GM12891 (cell line): ENCODE measurements around the gene TMEM131.
A peak's percentile ranks its signal among the peaks of the same experiment; 100 is the strongest.
"Not testable (repeated sequence)": the region's sequence is repeated elsewhere in the genome, so short reads cannot be mapped to it uniquely, and the experiment has no call there.

Source experiments
- DNase-seq: peaks from one replicate; pipeline ENCODE4 v3.0.0; 2011; ENCODE audit warnings: low spot score; ENCODE audit not compliant: insufficient read length
- FAIRE-seq: peaks from 2 replicates; lab custom pipeline; 2011; peaks lifted over from hg19 to GRCh38; lab: Jason Lieb, UNC
- PAX5 ChIP-seq: IDR thresholded peaks from 2 replicates; pipeline ENCODE4 v1.6.1; 2011; ENCODE audit warnings: low read length, moderate library complexity, mild to moderate bottlenecking; ENCODE audit not compliant: insufficient read depth, severe bottlenecking
- POLR2A ChIP-seq: IDR thresholded peaks from 2 replicates; pipeline ENCODE4 v1.6.1; 2011; ENCODE audit warnings: low read depth, low read length, control low read depth
- POLR2AphosphoS5 ChIP-seq: IDR thresholded peaks from 2 replicates; pipeline ENCODE4 v1.6.1; 2011; ENCODE audit warnings: low read depth, low read length, control low read depth
- POU2F2 ChIP-seq: IDR thresholded peaks from 2 replicates; pipeline ENCODE4 v1.6.1; 2011; ENCODE audit warnings: low read depth, mild to moderate bottlenecking, control low read depth, low read length, moderate library complexity
- SPI1 ChIP-seq: IDR thresholded peaks from 2 replicates; pipeline ENCODE4 v1.6.1; 2011; ENCODE audit warnings: low read depth, low read length, control low read depth
- TAF1 ChIP-seq: IDR thresholded peaks from 2 replicates; pipeline ENCODE4 v1.6.1; 2011; ENCODE audit warnings: low read depth, low read length, control low read depth

Gene TMEM131

DNA sequence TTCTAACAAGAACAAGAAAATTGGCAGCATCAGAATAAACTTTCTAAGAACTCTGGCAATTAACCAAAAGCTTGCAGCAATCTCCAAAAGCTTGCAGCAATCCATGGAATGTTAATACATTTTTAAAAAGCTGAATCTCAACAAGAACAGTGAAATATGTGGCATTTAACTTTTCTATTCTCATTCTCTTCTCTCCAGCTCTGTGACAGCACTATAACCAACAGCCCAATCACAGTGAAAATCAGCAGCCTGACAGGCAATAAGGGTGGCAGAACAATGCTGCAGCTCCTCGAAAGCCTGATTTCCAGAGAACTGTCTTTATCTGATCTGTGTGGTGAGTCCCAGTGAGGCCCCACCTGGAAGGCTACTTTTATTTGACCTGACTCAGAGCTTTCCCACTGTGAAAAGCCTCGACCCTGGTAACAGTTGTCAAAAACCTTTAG, 60.0 kb downstream of the TMEM131 start:
- DNase-seq: no peak
- FAIRE-seq: no peak
- TF ChIP-seq SPI1 (no peak), POLR2AphosphoS5 (no peak), TAF1 (no peak), POLR2A (no peak), POU2F2 (no peak), PAX5 (no peak)

DNA sequence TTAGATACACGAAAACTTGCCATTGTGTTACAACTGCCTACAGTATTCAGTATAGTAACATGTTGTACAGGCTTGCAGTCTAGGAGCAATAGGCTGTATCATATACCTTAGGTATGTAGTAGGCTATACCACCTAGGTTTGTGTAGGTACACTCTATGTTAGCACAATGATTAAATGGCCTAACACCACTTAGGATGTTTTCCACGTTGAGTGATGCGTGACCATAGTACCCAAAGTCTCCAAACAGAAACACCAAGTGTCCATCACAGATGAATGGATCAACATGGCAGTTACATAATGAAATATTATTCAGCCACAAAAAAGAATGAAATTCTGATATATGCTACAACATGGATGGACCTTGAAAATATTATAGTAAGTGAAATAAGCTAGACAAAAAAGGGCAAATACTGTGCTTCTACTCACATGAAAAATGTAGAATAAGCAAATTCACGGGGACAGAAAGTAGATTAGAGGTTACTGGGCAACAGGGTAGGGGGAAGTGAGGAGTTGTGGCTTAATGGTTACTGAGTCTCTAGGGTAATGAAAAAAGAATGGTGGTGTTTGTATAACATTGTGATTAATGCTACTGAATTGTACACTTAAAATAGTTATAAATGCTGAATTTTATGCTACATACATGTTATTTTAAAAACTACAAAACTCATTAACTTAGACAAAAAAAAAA, 62.6 kb downstream of the TMEM131 start:
- FAIRE-seq (peak; percentile 84), DNase-seq (no peak)
- no peak for TF ChIP-seq POU2F2
- TF ChIP-seq TAF1: no peak
- TF ChIP-seq SPI1: peak; percentile 89
- no peak for TF ChIP-seq PAX5
- TF ChIP-seq POLR2AphosphoS5: no peak
- no peak for TF ChIP-seq POLR2A

DNA sequence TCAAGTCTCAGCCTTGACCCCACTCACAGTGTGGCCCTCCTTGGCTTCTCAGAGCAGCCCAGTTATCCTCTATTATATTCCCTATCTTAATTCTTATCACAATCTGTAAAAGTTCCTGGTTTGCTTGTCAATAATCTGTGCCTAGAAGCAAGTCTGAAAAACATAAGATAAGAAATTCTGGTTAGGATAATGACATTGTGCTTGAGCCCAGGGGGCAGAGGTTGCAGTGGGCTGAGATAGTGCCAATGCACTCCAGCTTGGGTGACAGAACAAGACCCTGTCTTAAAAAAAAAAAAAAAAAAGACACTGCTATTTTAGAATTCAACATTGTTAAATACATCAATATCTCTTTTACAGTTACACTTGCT, 63.9 kb downstream of the TMEM131 start:
- TF ChIP-seq POLR2A (no peak), POLR2AphosphoS5 (no peak), PAX5 (no peak)
- no peak for FAIRE-seq

DNA sequence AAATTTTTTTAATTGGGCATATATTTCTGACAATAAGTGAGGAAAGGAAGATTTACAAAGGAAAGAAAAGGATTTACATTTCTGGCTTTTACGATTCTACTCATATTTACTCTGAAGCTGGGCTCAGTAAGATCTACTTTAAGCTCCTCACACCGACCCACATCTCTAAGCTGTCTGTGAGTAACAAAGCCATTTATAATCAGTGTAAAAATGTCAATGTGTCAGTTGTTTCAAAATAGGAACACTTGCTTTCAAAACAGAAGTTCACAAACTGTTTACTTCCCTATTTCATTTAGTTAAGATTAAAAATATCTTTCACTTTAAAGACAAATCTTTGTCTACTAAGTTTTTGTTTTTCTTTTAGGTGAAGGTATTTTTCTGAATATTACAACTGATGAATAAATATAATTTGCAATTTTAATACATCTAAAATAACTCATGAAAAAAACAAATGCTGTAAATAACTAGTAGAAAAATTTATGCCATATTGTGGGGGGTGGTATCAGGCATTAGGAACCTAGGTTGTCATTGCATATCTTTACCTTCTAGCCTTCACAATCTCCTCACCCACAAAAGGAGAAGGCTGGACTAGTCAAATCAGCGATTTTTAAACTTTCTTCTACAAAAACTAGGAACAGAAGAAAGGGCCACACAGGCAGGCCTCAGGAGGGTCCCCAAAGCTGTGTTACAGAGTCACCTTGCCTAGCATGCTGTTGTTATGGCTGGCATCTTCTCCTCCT, 64.5 kb downstream of the TMEM131 start:
- no peak for FAIRE-seq
- DNase-seq: no peak
- 0 out of 2 replicates have a peak, but pooled peaks have one; percentile 36 for TF ChIP-seq POLR2A
- TF ChIP-seq PAX5: no peak
- TF ChIP-seq TAF1: no peak
- no peak; the same call in 1 of the 2 replicates for TF ChIP-seq POLR2AphosphoS5

More for the DNA sequence above, 63.9 kb downstream of the TMEM131 start:
- no peak for DNase-seq

DNA sequence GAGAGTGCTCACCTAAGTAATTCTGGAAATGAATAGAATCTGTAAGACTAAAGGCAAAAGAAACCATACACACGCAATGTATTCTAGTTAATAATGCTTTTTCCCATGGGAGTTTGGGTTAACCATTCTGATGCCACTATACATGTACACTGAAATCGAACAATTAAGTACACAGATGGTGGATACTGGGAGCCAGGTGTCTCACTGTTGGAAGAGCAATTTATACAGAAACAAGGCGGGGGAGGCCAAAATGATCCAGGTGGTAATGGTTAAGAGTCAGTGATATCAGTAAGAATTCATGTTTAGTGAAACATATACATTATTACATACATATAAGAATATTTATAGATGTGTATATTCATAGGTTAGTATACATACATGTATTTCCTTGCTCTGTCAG, 67.2 kb downstream of the TMEM131 start:
- DNase-seq (no peak), FAIRE-seq (peak; percentile 63)
- no peak for TF ChIP-seq PAX5

DNA sequence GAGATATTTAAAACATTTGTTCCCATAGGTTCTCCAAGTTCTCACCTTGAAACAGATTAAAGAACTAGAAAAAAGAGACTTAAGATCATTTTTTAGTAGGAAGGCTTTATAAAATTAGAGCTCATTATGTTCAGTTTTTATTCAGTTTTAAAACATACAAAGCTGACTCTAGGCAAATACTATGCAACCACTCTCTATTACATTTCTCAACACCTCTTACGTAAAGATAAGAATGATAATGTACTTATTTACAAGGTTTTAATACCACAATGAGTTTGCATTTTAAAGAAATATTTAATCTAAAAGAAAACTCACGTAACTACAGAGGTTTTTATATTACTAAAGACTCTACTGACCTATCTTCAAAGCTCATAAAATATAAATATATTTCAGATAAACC, 68.8 kb downstream of the TMEM131 start:
- FAIRE-seq: no peak
- TF ChIP-seq PAX5 (no peak), POU2F2 (no peak), SPI1 (no peak), POLR2AphosphoS5 (no peak), TAF1 (no peak), POLR2A (no peak)
- no peak for DNase-seq

DNA sequence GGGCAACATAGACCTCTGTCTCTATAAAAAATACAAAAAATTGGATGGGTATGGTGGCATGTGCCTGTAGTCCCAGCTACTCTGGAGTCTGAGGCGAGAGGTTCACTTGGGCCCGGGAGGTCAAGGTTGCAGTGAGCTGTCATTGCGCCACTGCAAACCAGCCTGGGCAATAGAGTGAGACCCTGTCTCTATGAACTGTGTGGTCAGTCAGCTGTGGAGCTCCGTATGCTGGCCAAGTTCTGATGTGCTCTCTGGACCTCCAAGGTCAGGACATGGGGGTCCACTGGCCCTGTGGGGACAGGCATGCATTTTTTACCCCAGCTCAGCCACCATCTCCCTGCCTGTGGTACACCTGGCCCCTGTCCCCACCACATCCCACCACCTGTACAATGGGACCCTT, 71.6 kb downstream of the TMEM131 start:
- FAIRE-seq (no peak), DNase-seq (no peak)
- TF ChIP-seq SPI1 (no peak), POU2F2 (no peak), POLR2A (no peak)

DNA sequence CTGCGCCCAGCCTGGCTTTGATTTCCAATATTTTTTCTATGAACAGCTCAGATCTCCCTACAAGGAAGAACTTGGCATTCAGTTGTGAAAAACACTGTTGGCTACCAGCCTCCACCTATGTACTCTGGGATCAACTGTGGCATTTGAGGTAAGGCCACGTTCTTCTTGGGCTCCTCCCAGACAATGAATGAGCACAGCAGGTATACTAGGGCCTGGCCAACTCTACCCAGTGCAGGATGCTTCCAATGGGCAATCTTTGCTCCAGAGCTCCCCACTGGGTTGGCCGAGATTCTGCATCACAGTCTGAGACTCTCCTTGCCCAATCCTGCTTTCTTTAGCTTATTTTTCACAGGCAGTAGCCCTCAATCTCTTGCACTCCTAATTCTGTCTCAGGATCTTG, 75.9 kb downstream of the TMEM131 start:
- DNase-seq (no peak), FAIRE-seq (no peak)
- TF ChIP-seq TAF1 (no peak), POU2F2 (no peak), POLR2A (no peak), PAX5 (no peak), POLR2AphosphoS5 (no peak), SPI1 (no peak)

DNA sequence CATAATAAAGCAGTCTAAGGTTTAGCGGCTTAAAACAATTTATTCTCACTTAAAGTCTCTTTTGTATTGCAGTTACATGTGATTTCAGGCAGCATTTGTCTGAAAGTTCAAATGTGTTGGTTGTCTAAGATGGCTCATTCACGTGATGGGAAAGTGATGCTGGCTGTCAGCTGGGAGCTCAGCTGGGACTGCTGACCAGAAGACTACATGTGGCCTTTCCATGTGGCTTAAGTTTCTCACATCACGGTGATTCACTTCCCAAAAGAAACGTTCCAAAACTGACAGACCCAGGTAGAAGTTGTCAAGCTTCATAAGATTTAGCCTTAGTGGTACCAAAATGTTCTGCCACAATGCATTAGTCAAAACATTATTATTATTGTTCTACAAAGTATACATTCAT, 76.9 kb downstream of the TMEM131 start:
- no peak for TF ChIP-seq SPI1
- no peak for TF ChIP-seq PAX5
- no peak for TF ChIP-seq POLR2AphosphoS5
- no peak for TF ChIP-seq POU2F2
- TF ChIP-seq POLR2A: no peak
- TF ChIP-seq TAF1: no peak
- FAIRE-seq: peak; percentile 41
- no peak for DNase-seq

DNA sequence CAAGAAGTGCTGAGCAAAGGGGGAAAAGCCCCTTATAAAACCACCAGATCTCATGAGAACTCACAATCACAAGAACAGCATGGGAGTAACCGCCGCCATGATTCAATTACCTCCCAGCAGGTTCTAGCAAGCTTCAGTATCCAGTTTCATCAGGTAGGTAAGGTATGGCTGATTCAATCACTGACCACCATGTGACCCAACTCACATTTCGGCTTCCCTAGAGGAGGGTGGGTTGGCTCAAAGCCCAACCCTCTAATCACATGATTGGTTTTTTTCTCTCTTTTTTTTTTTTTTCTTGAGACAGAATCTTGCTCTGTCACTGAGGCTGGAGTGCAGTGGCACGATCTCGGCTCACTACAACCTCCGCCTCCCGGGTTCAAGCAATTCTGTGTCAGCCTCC, 78.1 kb downstream of the TMEM131 start:
- not testable (repeated sequence) for DNase-seq, FAIRE-seq
